Keratinocyte (primary cell): Measurements from ENCODE around the gene ARHGAP32. TPM values are rescaled to one million over a fixed set of nuclear protein-coding genes. Genes with fewer than 3 reads are reported as not detected.
A peak's percentile ranks its signal among the peaks of the same experiment; 100 is the strongest.

Experiments used
- DNase-seq: peaks from one replicate; pipeline ENCODE4 v3.0.0-alpha.2; 2011; ENCODE audit warnings: low read depth, missing footprints, low spot score
- FAIRE-seq: peaks from 2 replicates; lab custom pipeline; 2011; peaks lifted over from hg19 to GRCh38; lab: Jason Lieb, UNC
- H2AFZ ChIP-seq: 2 replicates; pipeline ENCODE4 v1.6.0; 2012; ENCODE audit warnings: low read length, control low read depth, inconsistent platforms; ENCODE audit not compliant: control insufficient read depth
- H3K27ac ChIP-seq: 2 replicates; pipeline ENCODE4 v1.5.1; 2011; ENCODE audit warnings: low read length; ENCODE audit not compliant: control insufficient read depth, insufficient read depth
- H3K27me3 ChIP-seq: 3 replicates; pipeline ENCODE4 v1.6.0; 2011; ENCODE audit warnings: low read length; ENCODE audit not compliant: control insufficient read depth, insufficient read depth; ENCODE audit errors: extremely low read depth
- H3K36me3 ChIP-seq, 2 experiments: 2 replicates in 1 of 2; 3 replicates in 1 of 2; pipeline ENCODE4 v1.5.1; 2011; ENCODE audit warnings: low read length in 2 of 2, mild to moderate bottlenecking in 1 of 2; ENCODE audit not compliant: control insufficient read depth in 2 of 2, insufficient read depth in 2 of 2; ENCODE audit errors: extremely low read depth in 1 of 2
- H3K4me1 ChIP-seq: 3 replicates; pipeline ENCODE4 v1.5.1; 2011; ENCODE audit warnings: low read length; ENCODE audit not compliant: control insufficient read depth, insufficient read depth; ENCODE audit errors: extremely low read depth
- H3K4me2 ChIP-seq: 3 replicates; pipeline ENCODE4 v1.6.0; 2011; ENCODE audit warnings: low read depth, low read length; ENCODE audit not compliant: control insufficient read depth, insufficient read depth; ENCODE audit errors: extremely low read depth
- H3K4me3 ChIP-seq, 3 experiments: fragments of 200-600 bp in 1 of 3; sonication (generic) in 1 of 3; 2 replicates in 2 of 3; 3 replicates in 1 of 3; pipeline ENCODE4 v1.5.1; 2011 to 2016; ENCODE audit warnings: low read length in 3 of 3, mild to moderate bottlenecking in 3 of 3, control low read depth in 2 of 3, inconsistent platforms in 1 of 3, low read depth in 1 of 3, mixed read lengths in 1 of 3, mixed run types in 1 of 3, moderate library complexity in 1 of 3; ENCODE audit not compliant: control insufficient read depth in 2 of 3, insufficient read depth in 2 of 3; ENCODE audit errors: extremely low read depth in 1 of 3
- H3K79me2 ChIP-seq: 2 replicates; pipeline ENCODE4 v1.6.0; 2012; ENCODE audit warnings: low read length; ENCODE audit not compliant: control insufficient read depth, insufficient read depth
- H3K9ac ChIP-seq: 3 replicates; pipeline ENCODE4 v1.6.0; 2011; ENCODE audit warnings: low read length; ENCODE audit not compliant: control insufficient read depth, insufficient read depth; ENCODE audit errors: extremely low read depth
- H3K9me1 ChIP-seq: 3 replicates; pipeline ENCODE4 v1.6.0; 2011; ENCODE audit warnings: low read length; ENCODE audit not compliant: control insufficient read depth, insufficient read depth; ENCODE audit errors: extremely low read depth
- H3K9me3 ChIP-seq: 2 replicates; pipeline ENCODE4 v1.5.1; 2012; ENCODE audit warnings: low read depth, low read length; ENCODE audit not compliant: control insufficient read depth
- H4K20me1 ChIP-seq: 3 replicates; pipeline ENCODE4 v1.6.0; 2011; ENCODE audit warnings: low read length; ENCODE audit not compliant: control insufficient read depth, insufficient read depth; ENCODE audit errors: extremely low read depth
- EZH2 ChIP-seq: IDR thresholded peaks from one replicate; pipeline ENCODE4 v1.6.1; 2012; ENCODE audit warnings: inconsistent platforms, mild to moderate bottlenecking, low read length, moderate library complexity
- dilution Hi-C: fragments of 300-500 bp; cut with MboI; formaldehyde crosslinking; loops from one replicate; pipeline ENCODE4 v1.7.0; 2020; ENCODE audit warnings: low sequenced_read_pairs; ENCODE audit not compliant: extremely low pct_ligation_motif_present
- polyA plus RNA-seq, 5 experiments: library from polyadenylated mRNA; depleted of rRNA in 3 of 5; stranded (reverse) in 3 of 5; stranded (forward) in 1 of 5; unstranded in 1 of 5; fragments of >200 nt; gene quantifications; 1 replicate in 1 of 5; 2 replicates in 3 of 5; 3 replicates in 1 of 5; pipeline versions ENCODE4 v1.2.1 to v1.2.3, GENCODE V29; 2011 to 2012; ENCODE audit warnings: missing spikeins in 2 of 5, low read depth in 1 of 5, low replicate concordance in 1 of 5
- TF ChIP-seq, protein P1 (sequence below), 3 experiments: IDR thresholded peaks in 1 of 3; conservative IDR thresholded peaks in 1 of 3; optimal IDR thresholded peaks in 1 of 3; 2 replicates in 2 of 3; 3 replicates in 1 of 3; pipeline versions ENCODE3 to v1.5.1; 2011; ENCODE audit warnings: low read length in 3 of 3, mild to moderate bottlenecking in 3 of 3, moderate library complexity in 2 of 3, control low read depth in 1 of 3, inconsistent platforms in 1 of 3; ENCODE audit not compliant: insufficient read depth in 2 of 3; ENCODE audit errors: extremely low read depth in 1 of 3

ARHGAP32 gene
- polyA plus RNA-seq, 1 donor (not counting 4 experiments of a cell fraction or from before 2014, with no cell fraction given) = 10.8 TPM

GRCh38 chr11:128948583-128948982 lies 243.5 kb downstream of the ARHGAP32 start:
- no peaks in the 10 kb centered on the region for H3K36me3 ChIP-seq
- H3K4me1 ChIP-seq = no peaks in the 10 kb centered on the region
- H2AFZ ChIP-seq = no peak overlapping the region
- no peaks in the 10 kb centered on the region for H4K20me1 ChIP-seq
- no peak overlapping the region for H3K4me2 ChIP-seq
- no peak for TF ChIP-seq EZH2
- TF ChIP-seq, protein P1, sequence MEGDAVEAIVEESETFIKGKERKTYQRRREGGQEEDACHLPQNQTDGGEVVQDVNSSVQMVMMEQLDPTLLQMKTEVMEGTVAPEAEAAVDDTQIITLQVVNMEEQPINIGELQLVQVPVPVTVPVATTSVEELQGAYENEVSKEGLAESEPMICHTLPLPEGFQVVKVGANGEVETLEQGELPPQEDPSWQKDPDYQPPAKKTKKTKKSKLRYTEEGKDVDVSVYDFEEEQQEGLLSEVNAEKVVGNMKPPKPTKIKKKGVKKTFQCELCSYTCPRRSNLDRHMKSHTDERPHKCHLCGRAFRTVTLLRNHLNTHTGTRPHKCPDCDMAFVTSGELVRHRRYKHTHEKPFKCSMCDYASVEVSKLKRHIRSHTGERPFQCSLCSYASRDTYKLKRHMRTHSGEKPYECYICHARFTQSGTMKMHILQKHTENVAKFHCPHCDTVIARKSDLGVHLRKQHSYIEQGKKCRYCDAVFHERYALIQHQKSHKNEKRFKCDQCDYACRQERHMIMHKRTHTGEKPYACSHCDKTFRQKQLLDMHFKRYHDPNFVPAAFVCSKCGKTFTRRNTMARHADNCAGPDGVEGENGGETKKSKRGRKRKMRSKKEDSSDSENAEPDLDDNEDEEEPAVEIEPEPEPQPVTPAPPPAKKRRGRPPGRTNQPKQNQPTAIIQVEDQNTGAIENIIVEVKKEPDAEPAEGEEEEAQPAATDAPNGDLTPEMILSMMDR (optimal IDR thresholded peaks at IDR 0.05 in 1 of 3, IDR thresholded peaks at IDR 0.05 in 1 of 3, conservative IDR thresholded peaks at IDR 0.05 in 1 of 3; ENCODE audit: extremely low read depth in 1 of 3, insufficient read depth in 2 of 3, low read length in 3 of 3) = peak; percentile 12 to 62 (median 13)
- no peak overlapping the region for H3K9ac ChIP-seq
- H3K79me2 ChIP-seq = no peaks in the 10 kb centered on the region
- H3K27ac ChIP-seq = no peak overlapping the region
- DNase-seq (no peak), FAIRE-seq (no peak)
- no peaks in the 10 kb centered on the region for H3K9me3 ChIP-seq
- no peaks in the 10 kb centered on the region for H3K27me3 ChIP-seq
- H3K9me1 ChIP-seq = no peaks in the 10 kb centered on the region
- no peak overlapping the region for H3K4me3 ChIP-seq
- dilution Hi-C loops = no loop called here

DNA sequence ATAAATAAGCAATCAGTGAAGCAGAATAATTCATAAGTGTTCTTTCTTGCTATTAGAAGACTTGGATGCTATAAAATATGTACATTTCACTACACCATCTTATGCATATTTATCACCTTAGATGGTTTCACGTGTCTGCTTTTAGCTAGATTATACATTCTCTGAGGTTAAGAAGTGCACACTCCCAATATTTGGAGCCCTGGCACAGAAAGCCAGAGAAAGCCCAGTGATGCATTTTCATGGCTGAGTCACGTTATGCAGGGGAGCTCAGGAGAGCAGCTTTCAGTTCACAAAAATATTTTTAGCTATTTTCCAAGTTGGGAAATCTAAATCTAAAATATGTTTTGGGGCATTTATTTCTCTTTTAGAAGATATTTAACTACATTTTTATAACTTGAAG lies 244.4 kb downstream of the ARHGAP32 start:
- Histone ChIP-seq H3K4me2 (no peak overlapping the region), H3K27me3 (no peaks in the 10 kb centered on the region), H3K9me1 (no peaks in the 10 kb centered on the region), H3K9me3 (no peaks in the 10 kb centered on the region), H3K27ac (no peak overlapping the region), H3K79me2 (no peaks in the 10 kb centered on the region), H2AFZ (no peak overlapping the region), H3K9ac (no peak overlapping the region), H3K4me1 (peaks cover 5% of the 10 kb centered on the region), H3K36me3 (no peaks in the 10 kb centered on the region), H3K4me3 (no peak overlapping the region), H4K20me1 (no peaks in the 10 kb centered on the region)
- DNase-seq (no peak), FAIRE-seq (no peak)
- no peak for TF ChIP-seq EZH2
- TF ChIP-seq, protein P1 (optimal IDR thresholded peaks at IDR 0.05 in 1 of 3, IDR thresholded peaks at IDR 0.05 in 1 of 3, conservative IDR thresholded peaks at IDR 0.05 in 1 of 3; ENCODE audit: extremely low read depth in 1 of 3, insufficient read depth in 2 of 3, low read length in 3 of 3) = no peak
- dilution Hi-C loops = no loop called here
